T-helper 2 cell treated with Interferon-gamma antibody and Interleukin-4, amounts not matched to agents 5 μg/mL and 100 μg/mL, for 36 hours (primary cell): ENCODE results near the gene DGKH.

Experiments
- DNase-seq: peaks from one replicate; pipeline ENCODE4 v3.0.0; 2021; ENCODE audit warnings: low spot score
- H3K27ac Mint-ChIP-seq: one replicate; pipeline ENCODE4 v1.8.0; 2021; ENCODE audit warnings: mild to moderate bottlenecking, mixed read lengths
- H3K27me3 Mint-ChIP-seq: one replicate; pipeline ENCODE4 v1.8.0; 2021; ENCODE audit warnings: low read depth, mixed read lengths
- H3K36me3 Mint-ChIP-seq: one replicate; pipeline ENCODE4 v1.8.0; 2021; ENCODE audit warnings: low read depth, mixed read lengths
- H3K4me1 Mint-ChIP-seq: one replicate; pipeline ENCODE4 v1.8.0; 2021; ENCODE audit warnings: low read depth, mixed read lengths
- H3K4me3 Mint-ChIP-seq: one replicate; pipeline ENCODE4 v1.8.0; 2022; ENCODE audit warnings: mild to moderate bottlenecking, moderate library complexity, mixed read lengths
- H3K9me3 Mint-ChIP-seq: one replicate; pipeline ENCODE4 v1.8.0; 2021; ENCODE audit warnings: mixed read lengths

Gene DGKH

DNA sequence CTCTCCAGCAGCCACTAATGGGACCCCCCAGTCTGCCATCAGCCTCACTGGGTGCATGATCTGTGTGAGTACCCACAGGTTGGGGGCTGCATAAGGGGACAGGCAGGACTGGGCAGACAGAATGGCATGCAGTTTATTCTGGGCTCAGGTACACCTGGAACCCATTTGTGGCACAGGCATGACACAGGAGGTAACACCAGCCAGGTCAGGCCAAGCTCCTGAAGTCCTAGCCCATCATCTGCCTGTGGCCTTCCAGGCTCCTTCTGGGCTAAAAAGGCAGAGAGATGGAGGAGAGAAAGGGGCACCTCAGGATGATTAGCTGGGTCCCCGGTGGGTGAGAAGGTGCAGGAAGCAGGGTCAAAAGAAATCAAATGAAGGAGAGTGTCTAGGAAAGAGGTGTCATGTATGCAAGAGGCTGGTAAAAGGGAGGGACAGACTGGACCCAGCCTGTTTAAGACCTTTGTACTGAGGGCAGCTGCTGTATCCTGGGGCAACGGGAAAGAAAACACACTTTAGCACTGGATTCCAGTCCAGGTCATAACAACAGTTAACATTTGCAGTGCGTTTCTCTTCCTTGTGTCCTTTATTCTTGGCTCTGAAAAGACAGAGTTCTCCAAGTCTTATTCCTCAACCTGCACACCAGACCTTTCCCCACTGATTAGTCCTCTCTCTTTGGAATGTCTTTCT, 20.2 kb upstream of the DGKH start:
- no peak overlapping the region for H3K27ac Mint-ChIP-seq
- peaks cover 15% of the 10 kb centered on the region for H3K27me3 Mint-ChIP-seq
- no peak for DNase-seq
- H3K4me3 Mint-ChIP-seq: no peak overlapping the region
- no peaks in the 10 kb centered on the region for H3K9me3 Mint-ChIP-seq
- H3K36me3 Mint-ChIP-seq: no peaks in the 10 kb centered on the region
- H3K4me1 Mint-ChIP-seq: no peaks in the 10 kb centered on the region

DNA sequence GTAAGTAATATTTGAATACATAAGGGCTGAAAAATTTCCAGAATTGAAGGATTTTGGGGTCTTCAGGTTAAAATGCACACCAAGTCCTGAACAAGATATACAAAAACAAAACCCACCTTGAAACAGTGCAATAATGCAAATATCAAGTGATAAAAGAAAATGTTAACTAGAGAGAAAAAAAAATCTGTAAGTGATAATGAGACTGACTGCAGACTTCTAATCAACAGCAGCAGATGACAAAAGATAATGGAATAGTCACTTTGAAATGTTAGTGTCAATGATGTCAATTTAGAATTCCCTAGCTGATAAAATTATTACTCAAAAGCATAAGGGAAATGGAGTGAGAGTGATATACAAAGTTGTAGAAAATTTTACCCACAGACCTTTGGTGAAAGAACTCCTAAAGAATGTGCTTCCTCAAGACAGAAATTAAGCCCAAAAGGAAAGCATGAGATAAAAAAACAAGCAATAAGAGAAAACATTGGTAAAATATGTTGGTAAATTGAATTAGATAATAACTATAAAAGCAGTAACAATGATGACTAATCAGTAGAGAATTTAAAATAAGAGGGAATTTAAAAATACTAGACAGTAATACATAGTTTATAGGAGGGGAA, 12.4 kb upstream of the DGKH start:
- Mint-ChIP-seq H3K36me3 (peaks cover 2% of the 10 kb centered on the region), H3K27ac (no peak overlapping the region)

DNA sequence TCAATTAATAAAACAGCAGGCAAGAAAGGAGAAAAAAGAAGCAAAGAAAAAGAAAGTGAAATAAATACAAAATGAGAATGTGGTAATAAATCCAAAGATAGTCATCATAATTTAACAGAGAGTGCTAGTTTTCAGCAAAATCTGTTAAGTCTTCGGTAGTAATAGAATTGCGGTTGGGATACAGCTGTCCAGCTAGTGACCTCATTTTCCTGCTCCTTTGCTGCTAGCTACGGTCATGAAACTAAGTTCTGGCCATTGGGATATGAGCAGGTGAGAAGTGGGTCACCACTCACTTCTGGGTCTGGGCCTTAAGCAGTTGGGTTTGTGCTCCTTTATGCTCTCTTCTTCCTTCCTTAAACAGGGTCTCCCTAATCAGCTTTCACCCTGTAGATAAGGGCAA, 11.7 kb upstream of the DGKH start:
- Mint-ChIP-seq H3K9me3 (peaks cover 10% of the 10 kb centered on the region), H3K36me3 (peaks cover 2% of the 10 kb centered on the region), H3K27ac (no peak overlapping the region), H3K4me1 (peaks cover 8% of the 10 kb centered on the region), H3K4me3 (no peak overlapping the region), H3K27me3 (peaks cover 38% of the 10 kb centered on the region)
- DNase-seq: no peak

More for the DNA sequence above, 12.4 kb upstream of the DGKH start:
- H3K4me3 Mint-ChIP-seq: no peak overlapping the region
- H3K9me3 Mint-ChIP-seq: peaks cover 10% of the 10 kb centered on the region
- DNase-seq: no peak
- peaks cover 5% of the 10 kb centered on the region for H3K4me1 Mint-ChIP-seq
- peaks cover 35% of the 10 kb centered on the region for H3K27me3 Mint-ChIP-seq

DNA sequence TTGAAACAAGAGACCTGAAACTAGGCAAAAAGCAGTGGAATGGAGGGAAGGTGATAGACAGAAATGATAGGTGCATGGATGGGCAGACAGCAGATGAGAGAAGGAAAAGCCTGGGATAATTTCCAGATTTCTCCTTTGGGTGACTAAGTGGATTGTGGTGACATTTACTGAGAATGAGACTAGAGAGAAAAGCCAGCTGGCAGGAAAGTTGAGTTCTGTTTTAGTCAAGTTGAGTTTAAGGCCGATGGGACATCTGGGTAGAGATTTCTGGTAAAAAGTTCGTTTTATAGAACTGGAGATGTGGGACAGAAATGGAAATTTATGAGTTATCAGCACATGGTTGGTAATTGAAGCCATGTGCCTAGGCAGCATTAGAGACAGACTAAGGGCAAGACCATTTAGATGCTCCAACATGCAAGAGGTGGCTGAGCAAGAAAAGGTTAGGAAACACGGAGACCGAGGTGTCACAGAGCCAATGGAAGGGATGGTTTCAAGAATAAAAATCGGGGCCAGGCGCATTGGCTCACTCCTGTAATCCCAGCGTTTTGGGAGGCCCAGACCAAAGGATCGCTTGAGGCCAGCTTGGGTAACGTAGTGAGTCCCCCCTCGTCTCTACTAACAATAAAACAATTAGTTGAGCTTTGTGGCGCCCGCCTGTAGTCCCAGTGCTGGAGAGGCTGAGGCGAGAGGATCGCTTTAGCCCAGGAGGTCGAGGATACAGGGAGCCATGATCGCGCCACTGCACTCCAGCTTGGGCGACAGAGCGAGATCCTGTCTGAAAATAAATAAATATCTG, 9.6 kb upstream of the DGKH start:
- peak overlapping the region; percentile 88 for H3K4me3 Mint-ChIP-seq
- H3K27ac Mint-ChIP-seq: peak overlapping the region; percentile 76
- DNase-seq: no peak
- H3K4me1 Mint-ChIP-seq: peaks cover 12% of the 10 kb centered on the region
- H3K36me3 Mint-ChIP-seq: peaks cover 2% of the 10 kb centered on the region
- H3K9me3 Mint-ChIP-seq: peaks cover 10% of the 10 kb centered on the region
- H3K27me3 Mint-ChIP-seq: peaks cover 44% of the 10 kb centered on the region

DNA sequence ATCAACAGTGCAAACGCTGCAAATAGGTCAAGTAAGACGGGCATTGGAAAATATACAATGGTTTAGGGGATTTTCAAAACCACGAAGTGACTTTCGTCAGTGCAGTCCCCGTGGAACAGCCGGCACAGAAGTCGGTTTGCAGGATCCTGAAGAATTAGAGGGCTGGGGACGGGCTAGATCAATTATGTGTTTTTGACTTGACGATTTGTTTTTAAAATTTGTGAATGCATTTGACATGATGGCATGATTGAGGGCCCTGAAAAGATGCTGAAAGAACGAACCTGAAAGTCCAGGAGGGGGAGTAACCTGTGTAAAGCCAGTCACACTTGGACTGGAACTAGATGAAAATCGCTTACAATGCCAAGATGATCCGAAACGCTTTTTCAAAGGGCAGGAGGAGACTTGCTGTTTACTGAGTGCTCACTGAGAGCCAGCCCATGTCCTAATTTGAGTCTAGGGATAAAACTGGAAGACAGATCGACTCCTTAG, 8.9 kb upstream of the DGKH start:
- H3K9me3 Mint-ChIP-seq: peaks cover 10% of the 10 kb centered on the region
- peak overlapping the region; percentile 76 for H3K27ac Mint-ChIP-seq
- H3K27me3 Mint-ChIP-seq: peaks cover 41% of the 10 kb centered on the region
- H3K4me1 Mint-ChIP-seq: peaks cover 12% of the 10 kb centered on the region
- peak overlapping the region; percentile 88 for H3K4me3 Mint-ChIP-seq
- no peak for DNase-seq
- peaks cover 2% of the 10 kb centered on the region for H3K36me3 Mint-ChIP-seq

DNA sequence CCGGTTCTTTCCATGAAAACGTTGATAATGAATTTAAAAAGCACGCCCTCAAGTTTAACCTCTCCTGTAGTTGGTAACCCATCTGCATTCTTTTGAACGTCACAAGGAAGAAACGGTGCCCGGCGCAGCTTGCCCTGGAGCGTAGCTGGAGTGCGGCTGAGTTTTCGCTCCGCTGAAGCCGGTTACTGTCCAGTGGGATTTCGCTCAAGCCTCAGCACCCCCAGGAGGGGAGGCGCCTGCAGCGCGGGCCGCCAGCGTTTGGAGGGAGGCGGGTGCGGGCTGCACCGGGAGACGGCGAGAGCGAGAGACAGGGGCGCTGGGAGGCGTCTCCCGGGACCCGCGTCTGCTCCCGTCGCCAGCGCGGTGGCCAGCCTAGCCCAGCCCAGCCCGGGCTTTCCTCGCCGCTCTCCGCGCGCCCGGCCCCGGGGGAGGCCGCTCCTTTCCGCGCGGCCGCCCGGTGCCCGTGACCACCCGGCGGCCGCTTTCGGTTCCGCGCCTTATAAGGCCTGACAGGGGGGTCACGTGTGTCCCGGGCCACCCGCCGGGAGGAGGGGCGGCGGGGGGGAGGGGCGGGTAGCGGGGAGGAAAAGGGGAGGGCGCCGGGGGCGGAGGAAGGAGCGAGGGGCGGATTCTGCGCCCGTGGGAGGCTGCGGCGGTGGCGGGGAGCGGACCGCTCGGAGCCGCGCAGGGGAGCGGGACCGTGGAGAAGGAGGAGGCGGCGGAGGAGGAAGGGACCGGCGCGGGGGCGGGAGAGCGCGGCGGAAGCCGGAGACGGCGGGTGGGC, 8.3 kb upstream of the DGKH start:
- H3K27ac Mint-ChIP-seq: peak overlapping the region; percentile 76
- peak overlapping the region; percentile 88 for H3K4me3 Mint-ChIP-seq
- H3K36me3 Mint-ChIP-seq: peaks cover 2% of the 10 kb centered on the region
- peaks cover 12% of the 10 kb centered on the region for H3K4me1 Mint-ChIP-seq
- DNase-seq: peak; percentile 81
- H3K27me3 Mint-ChIP-seq: peaks cover 38% of the 10 kb centered on the region
- H3K9me3 Mint-ChIP-seq: peaks cover 10% of the 10 kb centered on the region

DNA sequence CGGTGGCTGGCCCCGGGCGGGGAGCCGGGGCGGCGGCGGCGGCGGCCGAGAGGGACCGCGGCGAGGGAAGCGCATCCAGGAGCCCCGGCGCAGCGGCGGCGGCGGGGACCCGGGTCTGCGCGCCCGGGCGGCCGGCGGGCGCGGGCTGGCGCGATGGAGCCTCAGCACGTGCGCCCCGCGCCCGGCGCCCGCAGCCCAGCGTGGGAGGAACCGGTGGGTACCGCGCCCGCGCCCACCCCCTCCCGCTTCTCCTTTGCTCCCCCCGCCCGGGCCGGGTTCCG, 7.8 kb upstream of the DGKH start:
- H3K36me3 Mint-ChIP-seq: peaks cover 2% of the 10 kb centered on the region
- H3K9me3 Mint-ChIP-seq: peaks cover 5% of the 10 kb centered on the region
- H3K4me1 Mint-ChIP-seq: peaks cover 12% of the 10 kb centered on the region
- peaks cover 37% of the 10 kb centered on the region for H3K27me3 Mint-ChIP-seq
- H3K4me3 Mint-ChIP-seq: no peak overlapping the region
- no peak overlapping the region for H3K27ac Mint-ChIP-seq
- DNase-seq: no peak

DNA sequence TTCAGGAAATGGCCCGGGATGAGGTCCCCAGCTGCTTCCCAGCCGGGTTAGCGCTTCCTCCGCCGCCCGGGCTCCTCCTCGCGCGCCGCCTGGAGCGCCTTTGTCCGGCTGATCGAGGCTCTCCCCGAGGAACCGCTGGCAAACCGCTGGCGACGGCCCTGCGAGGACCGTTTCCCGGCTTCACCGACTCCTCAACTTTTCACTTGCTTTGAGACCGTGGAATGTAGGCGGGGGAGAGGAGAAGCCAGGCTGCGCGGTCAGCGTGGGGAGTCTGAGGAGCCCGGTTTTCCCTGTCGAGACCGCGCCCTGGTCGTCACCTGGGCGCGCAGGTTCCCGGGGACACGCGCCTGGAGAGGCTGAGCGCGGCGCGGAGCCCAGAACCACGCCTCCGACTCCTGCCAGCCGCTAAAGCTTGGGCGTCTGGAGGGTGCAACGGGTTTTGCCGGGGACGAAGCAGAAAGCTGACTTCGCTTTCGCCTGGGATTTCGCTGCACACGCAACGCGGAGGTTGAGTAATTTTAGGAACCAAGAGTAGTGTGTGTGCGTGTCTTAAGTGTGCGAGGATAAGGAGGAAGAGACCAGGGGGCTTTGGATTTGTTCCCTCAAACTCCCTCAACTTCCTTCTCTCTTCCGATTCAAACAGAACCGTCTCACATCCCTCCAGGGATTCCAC, 7.3 kb upstream of the DGKH start:
- peak; percentile 38 for DNase-seq
- peak overlapping the region; percentile 86 for H3K4me3 Mint-ChIP-seq

DNA sequence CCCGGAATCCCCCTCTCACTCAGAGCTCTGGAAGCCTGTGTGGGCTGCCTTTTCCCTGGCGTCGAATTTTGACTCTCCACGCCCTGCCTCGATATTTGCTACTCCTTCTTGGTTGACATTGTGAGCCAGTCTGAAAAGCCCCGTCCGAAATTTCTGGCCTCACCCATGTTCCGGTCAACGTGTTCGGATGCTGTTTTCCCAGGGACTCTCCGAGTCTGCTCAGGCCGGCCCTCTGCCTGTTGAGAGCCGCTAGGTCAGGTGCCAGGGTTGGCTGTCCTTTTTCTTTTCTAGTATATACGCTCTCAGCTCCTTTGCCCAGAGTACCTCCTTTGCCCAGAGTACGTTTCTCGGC, 6.8 kb upstream of the DGKH start:
- H3K9me3 Mint-ChIP-seq: no peaks in the 10 kb centered on the region
- peaks cover 12% of the 10 kb centered on the region for H3K4me1 Mint-ChIP-seq
- no peak for DNase-seq
- peaks cover 32% of the 10 kb centered on the region for H3K27me3 Mint-ChIP-seq
- peak overlapping the region; percentile 72 for H3K27ac Mint-ChIP-seq
- peak overlapping the region; percentile 86 for H3K4me3 Mint-ChIP-seq
- peaks cover 4% of the 10 kb centered on the region for H3K36me3 Mint-ChIP-seq

More for the DNA sequence above, 7.3 kb upstream of the DGKH start:
- peaks cover 33% of the 10 kb centered on the region for H3K27me3 Mint-ChIP-seq
- H3K9me3 Mint-ChIP-seq: peaks cover under 1% of the 10 kb centered on the region
- H3K36me3 Mint-ChIP-seq: peaks cover 2% of the 10 kb centered on the region
- peak overlapping the region; percentile 72 for H3K27ac Mint-ChIP-seq
- H3K4me1 Mint-ChIP-seq: peaks cover 12% of the 10 kb centered on the region

DNA sequence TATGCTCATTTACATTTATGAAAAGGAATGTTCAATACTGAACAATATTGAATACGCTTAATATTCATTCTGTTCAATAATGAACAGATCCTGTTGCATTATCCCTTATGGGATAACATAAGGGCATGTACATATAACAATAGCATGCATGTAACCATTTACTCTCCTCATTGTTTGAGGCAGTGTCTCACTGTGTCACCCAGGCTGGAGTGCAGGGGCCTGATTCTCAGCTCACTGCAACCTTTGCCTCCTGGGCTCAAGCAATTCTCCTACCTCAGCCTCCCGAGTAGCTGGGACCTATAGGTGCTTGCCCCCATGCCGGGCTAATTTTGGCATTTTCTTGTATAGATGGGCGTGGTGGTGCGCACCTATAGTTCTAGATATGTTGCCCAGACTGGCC, 4.8 kb upstream of the DGKH start:
- Mint-ChIP-seq H3K9me3 (no peaks in the 10 kb centered on the region), H3K27me3 (peaks cover 33% of the 10 kb centered on the region), H3K36me3 (peaks cover 4% of the 10 kb centered on the region), H3K27ac (no peak overlapping the region), H3K4me3 (no peak overlapping the region), H3K4me1 (peaks cover 21% of the 10 kb centered on the region)
- no peak for DNase-seq

DNA sequence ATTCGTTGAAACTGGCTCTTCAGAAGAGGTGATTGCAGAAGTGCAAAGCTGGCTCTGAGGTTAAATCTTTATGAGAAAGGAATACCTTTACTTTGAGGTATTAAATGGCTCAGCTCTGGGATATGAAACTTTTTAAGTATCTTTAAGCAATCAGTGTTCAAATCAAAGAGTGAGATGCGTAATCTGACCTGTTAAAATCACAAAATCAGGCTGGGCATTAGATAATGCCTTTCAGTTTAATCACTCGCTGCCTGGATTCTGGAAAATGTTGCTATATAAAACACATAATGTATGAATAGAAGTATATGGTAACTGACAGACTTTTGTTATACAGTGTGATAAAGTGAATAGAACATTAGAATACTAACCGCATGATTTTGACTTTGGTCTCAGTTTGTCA, 2.0 kb upstream of the DGKH start:
- Mint-ChIP-seq H3K36me3 (peaks cover 8% of the 10 kb centered on the region), H3K27me3 (peaks cover 22% of the 10 kb centered on the region), H3K27ac (no peak overlapping the region), H3K4me3 (no peak overlapping the region), H3K9me3 (no peaks in the 10 kb centered on the region), H3K4me1 (peaks cover 19% of the 10 kb centered on the region)
- no peak for DNase-seq

DNA sequence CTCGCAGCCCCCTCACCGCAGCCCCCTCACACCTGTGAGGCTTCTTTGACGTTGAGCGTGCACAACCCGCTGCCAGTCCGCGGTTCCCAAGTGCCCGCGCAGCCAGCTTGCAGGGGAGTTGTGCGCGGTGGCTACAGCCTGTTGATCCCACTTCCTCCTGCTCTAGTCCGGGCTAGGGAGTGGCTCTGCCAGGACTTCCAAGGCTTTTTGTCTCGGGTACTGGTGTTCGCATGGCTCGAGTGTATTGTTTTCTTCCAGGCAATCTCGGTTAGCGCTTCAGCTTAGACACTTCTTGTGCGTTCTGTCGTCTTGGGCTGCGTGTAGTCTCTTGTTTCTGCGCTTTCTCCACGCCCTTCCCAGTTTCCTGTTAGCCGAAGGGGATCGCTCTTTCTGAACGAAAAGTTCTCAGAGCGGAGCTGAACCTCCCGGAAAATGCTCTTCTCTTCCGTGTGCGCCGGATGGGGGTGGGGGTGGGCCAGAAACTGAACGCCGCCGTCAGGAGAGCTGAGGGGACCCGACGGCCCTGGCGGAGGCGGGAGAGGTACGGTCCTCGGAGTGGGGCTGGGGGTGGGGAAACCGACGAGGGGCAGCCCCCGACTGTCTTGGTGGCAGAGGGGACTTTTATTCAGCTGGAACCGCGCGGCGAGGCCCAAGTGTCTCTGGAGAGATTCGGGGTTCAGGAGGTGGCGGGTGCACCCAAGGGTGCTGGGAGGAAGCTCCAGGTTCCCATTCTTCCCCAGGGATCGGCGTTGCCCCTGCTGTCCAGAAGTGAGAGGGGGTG, 697 bp upstream of the DGKH start:
- Mint-ChIP-seq H3K4me1 (peaks cover 15% of the 10 kb centered on the region), H3K27ac (peak overlapping the region; percentile 39), H3K9me3 (no peaks in the 10 kb centered on the region), H3K36me3 (peaks cover 10% of the 10 kb centered on the region), H3K4me3 (peak overlapping the region; percentile 92), H3K27me3 (peaks cover 13% of the 10 kb centered on the region)
- peak; percentile 27 for DNase-seq
